ENCODE data around the gene MAPK7. TPM values are rescaled to one million over a fixed set of nuclear protein-coding genes. Genes with fewer than 3 reads are reported as not detected.

Gene MAPK7
- total and polyA plus RNA-seq, 2 of the 8 experiments (the other 6 are each of a cell fraction or from before 2014, with no cell fraction given), result 15.2 to 28.1 TPM

GRCh38 chr17:19362277-19363113, 15.8 kb upstream of the MAPK7 start, which contains the start of gene B9D1 (continued):
- no peak for TF ChIP-seq MAFK (IDR thresholded peaks at IDR 0.05; ENCODE audit: low read depth, low read length)
- peak; percentile 85 for TF ChIP-seq NRF1 (IDR thresholded peaks at IDR 0.05; ENCODE audit: low read depth, low read length)
- TF ChIP-seq CHD2 (IDR thresholded peaks at IDR 0.05; ENCODE audit: low read length), result no peak
- TF ChIP-seq USF2 (IDR thresholded peaks at IDR 0.05; ENCODE audit: low read length), result no peak
- TF ChIP-seq CTBP2 (IDR thresholded peaks at IDR 0.05; ENCODE audit: borderline replicate concordance, insufficient read depth, insufficient read length, low read length), result no peak
- TF ChIP-seq SIX5 (IDR thresholded peaks at IDR 0.05; ENCODE audit: low read depth, low read length), result no peak
- no peak for TF ChIP-seq SRF (IDR thresholded peaks at IDR 0.05; ENCODE audit: low read depth, low read length)
- TF ChIP-seq BACH1 (IDR thresholded peaks at IDR 0.05; ENCODE audit: low read length), result peak; percentile 71
- TF ChIP-seq GABPA (IDR thresholded peaks at IDR 0.05; ENCODE audit: borderline replicate concordance, insufficient read depth, low read length), result no peak; the same call in 1 of the 2 replicates
- TF ChIP-seq CEBPB (IDR thresholded peaks at IDR 0.05; ENCODE audit: low read depth, low read length), result no peak
- TF ChIP-seq JUN (IDR thresholded peaks at IDR 0.05; ENCODE audit: low read depth, low read length), result no peak
- TF ChIP-seq EZH2 (IDR thresholded peaks at IDR 0.05; ENCODE audit: low read depth, low read length, severe bottlenecking), result no peak
- peak; percentile 82 for TF ChIP-seq TEAD4 (IDR thresholded peaks at IDR 0.05; ENCODE audit: low read depth, low read length)
- no peak for TF ChIP-seq POLR2A (IDR thresholded peaks at IDR 0.05; ENCODE audit: control extremely low read depth in 1 of 2, low read depth in 2 of 2, low read length in 2 of 2)
- peak; percentile 40 for TF ChIP-seq MAX (IDR thresholded peaks at IDR 0.05)
- TF ChIP-seq POU5F1 (IDR thresholded peaks at IDR 0.05; ENCODE audit: low read depth, low read length), result no peak
- peak; percentile 82 for TF ChIP-seq KDM4A (IDR thresholded peaks at IDR 0.05; ENCODE audit: low read depth, low read length, severe bottlenecking)
- peak; percentile 25; the same call in 1 of the 2 replicates for TF ChIP-seq POLR2AphosphoS5 (IDR thresholded peaks at IDR 0.05; ENCODE audit: low read depth, low read length)
- TF ChIP-seq RXRA (IDR thresholded peaks at IDR 0.05; ENCODE audit: insufficient read depth, low read depth, low read length), result no peak
- TF ChIP-seq CTCF (IDR thresholded peaks at IDR 0.05; ENCODE audit: control extremely low read depth in 1 of 3, insufficient read depth in 1 of 3, low read depth in 1 of 3, low read length in 3 of 3), result peak; percentile 91 to 99 (median 95)

Measured in H1 (cell line).